GM19372 (cell line): ENCODE results near the gene RANGRF.

Experiments
- ATAC-seq: cut with Tn5 transposase; IDR thresholded peaks from one replicate; pipeline ENCODE4 v1.9.1; 2021; ENCODE audit warnings: mild to moderate bottlenecking, low read depth, moderate library complexity; ENCODE audit not compliant: unreplicated experiment

RANGRF gene

GRCh38 chr17:8273884-8274444, 14.5 kb upstream of the RANGRF start:
- ATAC-seq: no peak

- no peak for ATAC-seq
Measured at GRCh38 chr17:8274816-8275215, 13.7 kb upstream of the RANGRF start.

GRCh38 chr17:8275421-8276290, 12.8 kb upstream of the RANGRF start:
- no peak for ATAC-seq

- no peak for ATAC-seq
Measured at GRCh38 chr17:8277317-8277716, 11.2 kb upstream of the RANGRF start.

- no peak for ATAC-seq
Measured at GRCh38 chr17:8282345-8282744, 6.1 kb upstream of the RANGRF start.

GRCh38 chr17:8283356-8283755, 5.1 kb upstream of the RANGRF start:
- ATAC-seq: no peak

- no peak for ATAC-seq
Measured at GRCh38 chr17:8284126-8284525, 4.3 kb upstream of the RANGRF start.

- no peak for ATAC-seq
Measured at GRCh38 chr17:8285270-8286181, 2.9 kb upstream of the RANGRF start.

GRCh38 chr17:8287651-8288335, 677 bp upstream of the RANGRF start:
- no peak for ATAC-seq

- no peak for ATAC-seq
Measured at GRCh38 chr17:8289103-8289397, 580 bp downstream of the RANGRF start.

- ATAC-seq: no peak
Measured at GRCh38 chr17:8290043-8290442, 1.6 kb downstream of the RANGRF start.

GRCh38 chr17:8292639-8293395, 4.3 kb downstream of the RANGRF start:
- no peak for ATAC-seq

GRCh38 chr17:8294361-8294760, 5.9 kb downstream of the RANGRF start:
- no peak for ATAC-seq

GRCh38 chr17:8294814-8295316, 6.4 kb downstream of the RANGRF start:
- ATAC-seq: no peak

GRCh38 chr17:8300226-8300625, 11.8 kb downstream of the RANGRF start:
- ATAC-seq: no peak

GRCh38 chr17:8300627-8301242, 12.3 kb downstream of the RANGRF start:
- no peak for ATAC-seq

GRCh38 chr17:8310601-8311123, 22.2 kb downstream of the RANGRF start:
- ATAC-seq: no peak

- no peak for ATAC-seq
Measured at GRCh38 chr17:8311131-8311790, 22.8 kb downstream of the RANGRF start.

- no peak for ATAC-seq
Measured at GRCh38 chr17:8312251-8312650, 23.8 kb downstream of the RANGRF start.
